Measurements from ENCODE around the gene RPAIN.
A peak's percentile ranks its signal among the peaks of the same experiment; 100 is the strongest.

The RPAIN gene

GRCh38 chr17:5419959-5420653 is at the start of gene RPAIN:
RPAIN (plus strand) TSS chr17:5420182; CDS start chr17:5420211, 29 bp downstream.
- peak; percentile 70 to 74 (median 71) for DNase-seq (ENCODE audit: low read depth in 3 of 3)

DNA sequence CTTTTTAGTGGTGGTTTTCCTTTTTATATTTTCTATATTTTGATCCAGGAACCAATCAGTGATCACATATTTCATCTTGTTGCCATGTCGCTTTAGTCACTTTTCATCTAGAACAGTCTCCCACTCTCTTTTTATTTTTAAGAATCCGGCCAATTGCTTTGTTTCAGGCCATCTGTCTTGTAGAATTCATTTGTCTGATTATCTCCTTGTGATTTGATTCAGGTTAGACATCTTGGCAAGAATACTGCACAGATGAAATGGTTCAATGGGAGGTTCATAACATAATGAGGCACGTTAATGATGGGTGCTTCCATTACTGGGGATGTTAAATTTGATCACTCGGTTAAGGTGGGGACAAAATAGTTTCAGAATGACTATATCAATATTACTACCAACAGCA is 49.6 kb upstream of the RPAIN start:
- no peak for DNase-seq (ENCODE audit: low read depth in 3 of 3)

DNA sequence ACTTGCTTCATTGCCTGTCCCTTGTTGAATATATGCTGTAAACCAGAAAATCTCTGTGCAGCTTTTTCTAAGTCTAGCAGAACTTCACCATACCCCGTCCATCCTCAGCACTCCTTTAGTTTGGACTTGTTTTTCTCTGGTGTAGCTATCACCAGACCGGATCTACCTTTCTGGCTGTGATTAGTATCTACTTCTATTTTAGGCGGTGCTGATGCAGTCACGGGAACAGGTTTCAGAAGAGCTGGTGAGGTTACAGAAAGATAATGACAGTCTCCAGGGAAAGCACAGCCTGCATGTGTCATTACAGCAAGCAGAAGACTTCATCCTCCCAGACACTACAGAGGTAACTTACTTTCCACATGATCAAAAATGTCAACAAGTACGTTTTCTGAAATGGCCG is 46.9 kb upstream of the RPAIN start:
- DNase-seq (ENCODE audit: low read depth in 3 of 3), result no peak

DNA sequence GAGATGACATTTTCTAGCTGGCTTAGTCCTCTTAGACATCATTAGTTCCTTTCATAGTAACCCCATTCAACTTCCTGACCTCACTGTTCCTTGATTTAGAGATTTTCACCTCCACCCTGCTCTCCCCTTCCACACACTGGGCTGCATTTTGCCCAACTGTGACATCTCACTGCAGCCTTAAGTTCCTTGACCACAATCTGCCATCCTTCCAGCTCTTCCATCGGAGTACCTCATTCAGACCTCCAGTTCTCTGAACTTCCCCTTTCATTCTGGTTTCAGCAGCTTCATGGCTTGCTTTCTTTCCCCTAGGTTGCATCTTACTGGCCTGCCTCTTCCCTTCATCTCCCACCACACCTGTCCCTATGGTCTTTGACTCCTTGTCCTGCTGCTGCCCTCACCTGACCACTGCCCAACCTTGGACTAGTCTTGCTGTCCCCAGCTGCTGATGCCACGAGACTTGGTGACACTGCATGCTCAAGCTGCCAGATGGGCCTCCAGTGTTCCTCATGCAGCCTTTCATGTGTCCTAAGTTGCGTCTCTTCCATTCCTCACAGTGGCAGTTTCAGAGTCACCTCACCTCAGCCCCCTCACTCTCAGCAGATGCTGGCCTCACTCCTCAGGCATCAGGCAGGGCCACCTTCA is 41.3 kb upstream of the RPAIN start:
- no peak for DNase-seq (ENCODE audit: low read depth in 3 of 3)

- DNase-seq (ENCODE audit: low read depth in 3 of 3), result no peak
These were observed 40.5 kb upstream of the RPAIN start for GRCh38 chr17:5379351-5380107.

DNA sequence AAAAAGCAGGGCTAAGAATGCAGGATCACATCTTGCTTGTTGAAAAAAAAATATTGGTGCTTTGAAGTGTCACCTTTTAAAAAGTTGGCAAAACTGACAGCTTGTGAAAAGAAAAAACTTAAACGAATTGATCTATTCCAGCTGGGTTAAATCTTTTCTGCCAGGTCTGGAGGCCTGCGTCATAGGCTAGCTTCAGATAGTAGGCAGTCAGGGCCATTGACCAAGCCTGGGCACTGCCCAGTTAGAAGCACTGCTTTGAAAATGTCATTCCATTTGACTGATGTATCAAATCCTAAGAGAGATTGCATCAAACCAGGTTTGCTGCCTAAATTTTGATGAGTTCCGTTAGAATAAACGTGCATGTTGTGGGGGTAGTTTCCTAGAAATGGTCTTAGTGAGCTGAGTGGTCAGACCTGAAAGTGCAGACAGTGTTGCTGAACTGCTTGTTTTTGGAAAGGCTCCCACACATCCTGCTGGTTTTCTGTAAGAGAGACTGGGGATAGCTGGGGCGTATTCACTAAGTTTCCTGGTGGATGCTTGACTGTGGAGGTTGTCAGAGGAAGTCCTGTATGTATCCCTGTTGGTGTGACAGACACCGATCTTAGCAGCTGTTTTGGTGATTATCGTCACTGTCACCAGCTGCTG is 39.4 kb upstream of the RPAIN start:
- DNase-seq (ENCODE audit: low read depth in 3 of 3), result no peak

- DNase-seq (ENCODE audit: low read depth in 3 of 3), result no peak
These were observed 38.4 kb upstream of the RPAIN start for GRCh38 chr17:5381542-5381941.

DNA sequence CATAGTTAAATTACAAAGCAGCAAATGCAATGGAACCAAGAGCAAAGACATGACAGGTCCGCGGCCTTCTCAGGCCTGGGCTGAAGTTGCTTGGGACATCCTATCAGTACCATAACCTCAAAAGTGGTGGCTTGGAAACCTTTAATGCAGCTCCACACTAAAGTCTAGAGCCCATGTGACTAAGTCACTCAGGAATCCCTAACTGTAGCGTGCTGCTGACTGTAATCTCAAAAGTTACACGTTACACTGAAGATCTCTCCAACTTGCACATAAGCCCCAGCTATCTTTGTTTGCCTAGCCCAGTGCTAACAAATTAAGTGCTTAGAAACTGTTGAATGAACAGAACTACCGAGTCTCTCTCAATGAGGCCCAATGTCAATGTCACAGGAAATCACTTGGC is 28.3 kb upstream of the RPAIN start:
- DNase-seq (ENCODE audit: low read depth in 3 of 3), result no peak

- no peak for DNase-seq (ENCODE audit: low read depth in 3 of 3)
These were observed 23.4 kb upstream of the RPAIN start for GRCh38 chr17:5396612-5397011.

GRCh38 chr17:5399767-5400166 is 20.2 kb upstream of the RPAIN start:
- DNase-seq (ENCODE audit: low read depth in 3 of 3), result no peak

- DNase-seq (ENCODE audit: low read depth in 3 of 3), result no peak
These were observed 14.6 kb upstream of the RPAIN start for GRCh38 chr17:5405400-5405799.

GRCh38 chr17:5408186-5408585 is 11.8 kb upstream of the RPAIN start:
- no peak for DNase-seq (ENCODE audit: low read depth in 3 of 3)

DNA sequence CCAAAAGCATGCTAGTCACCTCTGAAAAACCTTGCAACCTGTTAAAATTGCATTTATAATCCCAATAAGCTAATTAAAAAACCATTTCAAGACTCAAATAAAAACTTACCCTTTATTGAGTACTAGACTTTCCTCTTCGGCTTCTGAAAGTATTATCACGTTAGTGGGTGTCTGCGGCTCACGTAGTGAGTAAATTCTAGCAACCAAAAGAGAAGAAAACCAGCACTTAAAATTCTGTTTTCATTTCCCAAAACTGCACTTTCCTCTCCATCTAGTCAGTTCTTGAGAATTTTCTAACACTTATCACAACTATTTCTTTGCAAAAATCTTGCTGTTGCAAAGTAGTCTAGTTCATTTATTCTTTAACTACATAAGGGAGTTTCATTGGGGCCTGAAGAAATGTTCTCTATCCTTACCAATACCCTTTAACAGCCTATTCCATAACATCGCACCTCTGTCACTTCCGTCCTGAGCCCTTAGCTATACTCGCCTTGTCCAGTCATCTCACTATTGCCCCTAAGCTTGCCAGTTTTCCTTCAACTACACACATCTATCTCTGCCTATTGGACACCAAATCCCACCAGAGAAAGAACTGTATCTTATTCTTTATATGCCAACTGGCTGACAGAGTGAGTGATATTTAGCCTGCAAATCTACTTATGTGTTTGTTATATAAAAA is 9.2 kb upstream of the RPAIN start:
- DNase-seq (ENCODE audit: low read depth in 3 of 3), result no peak

GRCh38 chr17:5413682-5414081 is 6.3 kb upstream of the RPAIN start:
- no peak for DNase-seq (ENCODE audit: low read depth in 3 of 3)

DNA sequence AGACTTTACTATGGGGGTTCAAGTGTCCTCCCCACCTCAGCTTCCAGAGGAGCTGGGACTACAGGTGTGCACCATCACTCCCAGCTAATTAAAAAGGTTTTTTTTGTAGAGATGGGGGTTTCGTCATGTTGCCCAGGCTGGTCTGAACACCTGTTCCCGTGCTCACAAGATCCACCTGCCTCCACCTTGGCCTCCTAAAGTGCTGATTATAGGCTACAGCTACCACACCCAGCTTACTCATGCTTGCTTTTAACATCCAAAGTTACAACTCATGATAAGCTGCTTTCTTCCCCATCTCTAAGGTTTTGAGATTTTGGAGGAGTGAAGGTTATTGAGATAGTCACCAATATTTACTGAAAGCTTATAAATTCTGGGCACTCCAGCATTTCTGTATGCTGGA is 3.1 kb upstream of the RPAIN start:
- DNase-seq (ENCODE audit: low read depth in 3 of 3), result no peak

- DNase-seq (ENCODE audit: low read depth in 3 of 3), result peak; percentile 21 to 51 (median 33)
These were observed 1.1 kb upstream of the RPAIN start for GRCh38 chr17:5418858-5419355.

DNA sequence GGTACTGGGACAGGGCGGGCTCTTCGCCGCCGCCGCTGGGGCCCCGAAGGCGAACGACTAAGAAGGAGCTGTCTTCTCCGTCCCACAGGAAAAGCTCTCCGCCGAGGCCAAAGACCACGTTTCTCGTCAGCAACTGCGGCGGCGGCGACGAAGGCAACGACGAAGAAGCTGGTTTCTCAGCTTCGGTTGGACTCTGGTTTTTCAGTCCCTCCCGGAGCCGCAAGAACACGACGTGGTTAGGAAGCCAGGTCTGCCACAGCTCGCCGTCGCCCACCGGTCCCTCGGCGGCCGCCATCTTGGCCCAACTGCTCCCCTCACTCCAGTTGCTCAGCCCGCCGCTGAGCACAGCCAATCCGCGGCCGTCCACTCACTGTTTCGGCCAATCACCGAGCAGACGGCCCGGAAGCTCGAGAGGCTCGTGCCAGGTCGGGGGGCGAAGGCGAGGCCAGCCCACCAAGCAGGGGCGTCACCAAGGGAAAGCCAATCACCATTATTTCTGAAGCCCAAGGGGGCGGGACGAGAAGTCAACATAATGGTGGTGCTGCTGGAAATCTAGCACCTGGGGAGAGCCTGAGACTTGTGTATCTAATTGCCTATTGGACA is 525 bp upstream of the RPAIN start, which contains the start of gene NUP88:
NUP88 (minus strand) TSS at position 307 of the 603 bp plus-strand sequence; CDS start at position 295, 12 bp downstream.
- peak; percentile 84 to 93 (median 91) for DNase-seq (ENCODE audit: low read depth in 3 of 3)

DNA sequence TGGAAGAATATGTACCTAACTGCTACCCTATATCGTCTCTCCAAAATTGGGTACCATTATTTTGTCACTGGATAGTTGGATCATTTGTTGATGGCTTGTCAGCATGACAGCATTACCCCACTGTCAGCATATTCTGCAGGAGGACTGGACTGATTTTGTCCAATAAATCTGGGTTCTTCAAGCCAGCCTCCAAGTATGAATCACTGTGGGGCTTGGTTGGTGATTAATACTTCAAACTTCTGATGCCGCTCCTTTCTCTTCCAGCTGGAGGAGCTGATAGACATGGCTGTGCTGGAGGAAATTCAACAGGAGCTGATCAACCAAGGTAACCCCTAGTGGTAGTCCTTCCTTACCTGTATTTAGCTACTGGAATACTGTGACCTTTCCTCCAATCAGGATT is 2.5 kb downstream of the RPAIN start:
- no peak for DNase-seq (ENCODE audit: low read depth in 3 of 3)

GRCh38 chr17:5424909-5425308 is 4.9 kb downstream of the RPAIN start:
- no peak for DNase-seq (ENCODE audit: low read depth in 3 of 3)

- DNase-seq (ENCODE audit: low read depth in 3 of 3), result no peak
These were observed 5.8 kb downstream of the RPAIN start for GRCh38 chr17:5425826-5426225.

Data from stimulated activated CD4-positive, alpha-beta T cell treated with anti-CD3 and anti-CD28 coated beads, TNF-alpha, amount 100 ng/mL, for 4 hours (primary cell).